Measurements from ENCODE around the gene FUT1.

The FUT1 gene

GRCh38 chr19:48716562-48717291 lies 35.7 kb downstream of the FUT1 start:
- POLR2A ChIA-PET (ENCODE audit: low non-redundant PET) = interaction anchor here (0.6 kb wide), 1 partner anchor 21 kb away, joined by 4 read pairs; the partner anchor contains the start of gene FUT2
- no peak for DNase-seq (ENCODE audit: low spot score)
- CTCF ChIA-PET = interaction anchor here (0.5 to 0.7 kb wide), 3 partner anchors 23 to 141 kb away, joined by 3 to 9 read pairs (median 3); no protein-coding TSS in a partner anchor
- H3K27ac ChIP-seq = peak overlapping the region; percentile 91
- no peak for TF ChIP-seq CTCF (conservative IDR thresholded peaks at IDR 0.05; ENCODE audit: low read depth)

GRCh38 chr19:48715681-48716171 lies 36.7 kb downstream of the FUT1 start:
- ChIA-PET POLR2A (ENCODE audit: low non-redundant PET) (no interaction called here), CTCF (no interaction called here)
- TF ChIP-seq CTCF (conservative IDR thresholded peaks at IDR 0.05; ENCODE audit: low read depth) = no peak
- no peak for DNase-seq (ENCODE audit: low spot score)
- H3K27ac ChIP-seq = peak overlapping the region; percentile 91

- H3K27ac ChIP-seq = peak overlapping the region; percentile 91
- no peak for TF ChIP-seq CTCF (conservative IDR thresholded peaks at IDR 0.05; ENCODE audit: low read depth)
- CTCF ChIA-PET = no interaction called here
- DNase-seq (ENCODE audit: low spot score) = no peak
- POLR2A ChIA-PET (ENCODE audit: low non-redundant PET) = interaction anchor here (1.5 kb wide), 1 partner anchor 24 kb away, joined by 3 read pairs; no protein-coding TSS in a partner anchor
Observed at GRCh38 chr19:48714759-48715675, 37.4 kb downstream of the FUT1 start.

GRCh38 chr19:48713864-48714755 lies 38.3 kb downstream of the FUT1 start:
- peak; percentile 100 for DNase-seq (ENCODE audit: low spot score)
- peak overlapping the region; percentile 91 for H3K27ac ChIP-seq
- ChIA-PET CTCF (interaction anchor here (1.1 kb wide), 2 partner anchors 25 to 131 kb away, joined by 3 read pairs; no protein-coding TSS in a partner anchor), POLR2A (ENCODE audit: low non-redundant PET) (interaction anchor here (0.5 to 1.5 kb wide), 2 partner anchors 25 to 65 kb away, joined by 3 to 5 read pairs; no protein-coding TSS in a partner anchor)
- no peak for TF ChIP-seq CTCF (conservative IDR thresholded peaks at IDR 0.05; ENCODE audit: low read depth)

- no peak for DNase-seq (ENCODE audit: low spot score)
- CTCF ChIA-PET = interaction anchor here (1.1 kb wide), 2 partner anchors 26 to 130 kb away, joined by 3 read pairs; no protein-coding TSS in a partner anchor
- no peak for TF ChIP-seq CTCF (conservative IDR thresholded peaks at IDR 0.05; ENCODE audit: low read depth)
- POLR2A ChIA-PET (ENCODE audit: low non-redundant PET) = interaction anchor here (0.5 to 1.5 kb wide), 2 partner anchors 26 to 64 kb away, joined by 3 to 5 read pairs; no protein-coding TSS in a partner anchor
- peak overlapping the region; percentile 91 for H3K27ac ChIP-seq
Observed at GRCh38 chr19:48713041-48713863, 39.2 kb downstream of the FUT1 start.
